KOPT-K1 (cell line): Measurements from ENCODE around the gene TLE6.
"Not testable (repeated sequence)": the region's sequence is repeated elsewhere in the genome, so short reads cannot be mapped to it uniquely, and the experiment has no call there.

Experiments used
- H3K27ac ChIP-seq: fragments of 200-600 bp; sonication (generic); 2 replicates; pipeline ENCODE4 v1.5.1; 2016; ENCODE audit warnings: antibody characterized with exemption, mild to moderate bottlenecking, low read depth, low read length; ENCODE audit not compliant: poor library complexity, severe bottlenecking
- H3K36me3 ChIP-seq: fragments of 200-600 bp; sonication (generic); 2 replicates; pipeline ENCODE4 v1.5.1; 2017; ENCODE audit warnings: antibody characterized with exemption, mild to moderate bottlenecking, low read length, moderate library complexity; ENCODE audit not compliant: insufficient read depth
- H3K9me3 ChIP-seq: fragments of 200-600 bp; sonication (generic); 2 replicates; pipeline ENCODE4 v1.5.1; 2017; ENCODE audit warnings: antibody characterized with exemption, low read length, mild to moderate bottlenecking; ENCODE audit not compliant: insufficient read depth, poor library complexity, severe bottlenecking

TLE6 gene

GRCh38 chr19:3005345-3005744, 28.0 kb downstream of the TLE6 start:
- Histone ChIP-seq H3K27ac (no peak overlapping the region), H3K36me3 (no peaks in the 10 kb centered on the region), H3K9me3 (no peaks in the 10 kb centered on the region)

- H3K36me3 ChIP-seq, result no peaks in the 10 kb centered on the region
- H3K27ac ChIP-seq, result no peak overlapping the region
- H3K9me3 ChIP-seq, result no peaks in the 10 kb centered on the region
Measured at GRCh38 chr19:3006075-3006767, 28.9 kb downstream of the TLE6 start.

GRCh38 chr19:3007975-3008374, 30.6 kb downstream of the TLE6 start:
- no peak overlapping the region for H3K27ac ChIP-seq
- H3K9me3 ChIP-seq, result no peaks in the 10 kb centered on the region

GRCh38 chr19:3008994-3009393, 31.6 kb downstream of the TLE6 start:
- Histone ChIP-seq H3K36me3 (no peaks in the 10 kb centered on the region), H3K27ac (no peak overlapping the region), H3K9me3 (no peaks in the 10 kb centered on the region)

More at GRCh38 chr19:3007975-3008374, 30.6 kb downstream of the TLE6 start:
- H3K36me3 ChIP-seq, result no peaks in the 10 kb centered on the region

GRCh38 chr19:3010871-3011270, 33.5 kb downstream of the TLE6 start:
- no peaks in the 10 kb centered on the region for H3K9me3 ChIP-seq
- H3K36me3 ChIP-seq, result no peaks in the 10 kb centered on the region
- no peak overlapping the region for H3K27ac ChIP-seq

- not testable (repeated sequence) for H3K27ac ChIP-seq, H3K9me3 ChIP-seq, H3K36me3 ChIP-seq
Measured at GRCh38 chr19:3012059-3012458, 34.7 kb downstream of the TLE6 start.

- H3K36me3 ChIP-seq, result no peaks in the 10 kb centered on the region
- no peaks in the 10 kb centered on the region for H3K9me3 ChIP-seq
- H3K27ac ChIP-seq, result no peak overlapping the region
Measured at GRCh38 chr19:3012621-3013262, 35.4 kb downstream of the TLE6 start.

GRCh38 chr19:3013263-3013725, 35.9 kb downstream of the TLE6 start:
- Histone ChIP-seq H3K36me3 (no peaks in the 10 kb centered on the region), H3K9me3 (no peaks in the 10 kb centered on the region), H3K27ac (no peak overlapping the region)

- H3K36me3 ChIP-seq, result no peaks in the 10 kb centered on the region
- no peak overlapping the region for H3K27ac ChIP-seq
- no peaks in the 10 kb centered on the region for H3K9me3 ChIP-seq
Measured at GRCh38 chr19:3014135-3014534, 36.8 kb downstream of the TLE6 start.

GRCh38 chr19:3015126-3016057, 38.0 kb downstream of the TLE6 start:
- Histone ChIP-seq H3K27ac (no peak overlapping the region), H3K9me3 (no peaks in the 10 kb centered on the region), H3K36me3 (no peaks in the 10 kb centered on the region)

- no peaks in the 10 kb centered on the region for H3K9me3 ChIP-seq
- no peak overlapping the region for H3K27ac ChIP-seq
- H3K36me3 ChIP-seq, result no peaks in the 10 kb centered on the region
Measured at GRCh38 chr19:3017923-3018322, 40.6 kb downstream of the TLE6 start.

GRCh38 chr19:3019211-3019854, 42.0 kb downstream of the TLE6 start:
- Histone ChIP-seq H3K9me3 (no peaks in the 10 kb centered on the region), H3K27ac (no peak overlapping the region), H3K36me3 (no peaks in the 10 kb centered on the region)

GRCh38 chr19:3020321-3020960, 43.1 kb downstream of the TLE6 start:
- no peaks in the 10 kb centered on the region for H3K36me3 ChIP-seq
- no peaks in the 10 kb centered on the region for H3K9me3 ChIP-seq

GRCh38 chr19:3024509-3024869, 47.1 kb downstream of the TLE6 start:
- Histone ChIP-seq H3K9me3 (no peaks in the 10 kb centered on the region), H3K27ac (no peak overlapping the region), H3K36me3 (no peaks in the 10 kb centered on the region)

More at GRCh38 chr19:3020321-3020960, 43.1 kb downstream of the TLE6 start:
- no peak overlapping the region for H3K27ac ChIP-seq
